PFSK-1 (cell line): ENCODE measurements around the gene SDK1.

Experiments used
- FOXP2 ChIP-seq: optimal IDR thresholded peaks from 2 replicates; pipeline ENCODE3; 2011; ENCODE audit warnings: borderline replicate concordance, control low read depth, inconsistent platforms; ENCODE audit not compliant: insufficient read depth; ENCODE audit errors: extremely low read length, extremely low read depth
- POLR2AphosphoS5 ChIP-seq: IDR thresholded peaks from 2 replicates; pipeline ENCODE4 v1.6.1; 2012; ENCODE audit warnings: low read depth, mild to moderate bottlenecking, control low read depth, low read length, moderate library complexity
- REST ChIP-seq, 2 experiments: IDR thresholded peaks; 2 replicates each; pipeline versions ENCODE4 v1.6.1 to v1.8.0; 2011 to 2012; ENCODE audit warnings: low read depth in 2 of 2, low read length in 2 of 2, control low read depth in 1 of 2, inconsistent platforms in 1 of 2, mild to moderate bottlenecking in 1 of 2, moderate library complexity in 1 of 2; ENCODE audit not compliant: insufficient read depth in 1 of 2
- SIN3A ChIP-seq: IDR thresholded peaks from 2 replicates; pipeline ENCODE4 v1.6.1; 2012; ENCODE audit warnings: mild to moderate bottlenecking, low read length, moderate library complexity, borderline replicate concordance; ENCODE audit not compliant: insufficient read depth
- TAF1 ChIP-seq: IDR thresholded peaks from 2 replicates; pipeline ENCODE4 v1.6.1; 2012; ENCODE audit warnings: low read length, control low read depth, borderline replicate concordance; ENCODE audit not compliant: insufficient read depth

SDK1 gene

GRCh38 chr7:3733541-3734140, 432.6 kb downstream of the SDK1 start:
- TF ChIP-seq SIN3A: no peak
- TF ChIP-seq POLR2AphosphoS5: no peak
- no peak for TF ChIP-seq REST (IDR thresholded peaks at IDR 0.05; ENCODE audit: insufficient read depth in 1 of 2, low read depth in 2 of 2, low read length in 2 of 2)
- no peak for TF ChIP-seq FOXP2
- no peak for TF ChIP-seq TAF1

- no peak for TF ChIP-seq FOXP2
Observed at GRCh38 chr7:3738964-3739363, 437.9 kb downstream of the SDK1 start.

GRCh38 chr7:3739983-3740382, 438.9 kb downstream of the SDK1 start:
- no peak for TF ChIP-seq TAF1
- no peak for TF ChIP-seq SIN3A
- no peak for TF ChIP-seq FOXP2
- no peak for TF ChIP-seq REST (IDR thresholded peaks at IDR 0.05; ENCODE audit: insufficient read depth in 1 of 2, low read depth in 2 of 2, low read length in 2 of 2)
- no peak for TF ChIP-seq POLR2AphosphoS5

- TF ChIP-seq TAF1 (no peak), FOXP2 (no peak), SIN3A (no peak), REST (IDR thresholded peaks at IDR 0.05; ENCODE audit: insufficient read depth in 1 of 2, low read depth in 2 of 2, low read length in 2 of 2) (no peak), POLR2AphosphoS5 (no peak)
Observed at GRCh38 chr7:3747467-3747866, 446.4 kb downstream of the SDK1 start.

- no peak for TF ChIP-seq FOXP2
- TF ChIP-seq REST (IDR thresholded peaks at IDR 0.05; ENCODE audit: insufficient read depth in 1 of 2, low read depth in 2 of 2, low read length in 2 of 2): no peak
- TF ChIP-seq TAF1: no peak
- TF ChIP-seq POLR2AphosphoS5: no peak
- TF ChIP-seq SIN3A: no peak
Observed at GRCh38 chr7:3748389-3748788, 447.3 kb downstream of the SDK1 start.
